Neural progenitor cell (in vitro differentiated cells): ENCODE measurements around the gene SNRNP40.

Experiments used
- CTCF ChIP-seq: fragments of 200-600 bp; sonication (generic); IDR thresholded peaks from 2 replicates; pipeline ENCODE4 v1.5.1; 2017; ENCODE audit warnings: antibody characterized with exemption, mild to moderate bottlenecking
- EZH2 ChIP-seq: fragments of 200-600 bp; sonication (generic); IDR thresholded peaks from 2 replicates; pipeline ENCODE4 v1.6.1; 2017; ENCODE audit warnings: antibody characterized with exemption, mild to moderate bottlenecking, moderate library complexity
- EZH2phosphoT487 ChIP-seq: fragments of 200-600 bp; sonication (generic); IDR thresholded peaks from 2 replicates; pipeline ENCODE4 v1.6.1; 2017; ENCODE audit warnings: antibody characterized with exemption

- no peak for TF ChIP-seq CTCF
- TF ChIP-seq EZH2phosphoT487: no peak
- TF ChIP-seq EZH2: no peak
These were observed 24.2 kb downstream of the SNRNP40 start for GRCh38 chr1:31272369-31272768.
